ENCODE results near the gene PLA2G2F. TPM values are rescaled to one million over a fixed set of nuclear protein-coding genes. Genes with fewer than 3 reads are reported as not detected.

Gene PLA2G2F
- total and polyA plus RNA-seq, 9 of the 15 experiments (the other 6 are each of a cell fraction or from before 2014, with no cell fraction given) = not detected

GRCh38 chr1:20100632-20101355 is 38.3 kb upstream of the PLA2G2F start (continued):
- no peak for TF ChIP-seq NR0B1 (IDR thresholded peaks at IDR 0.05; ENCODE audit: partially characterized antibody)
- no peak for TF ChIP-seq HNRNPLL (IDR thresholded peaks at IDR 0.05; ENCODE audit: low read depth, low read length, poor library complexity, severe bottlenecking)
- no peak for TF ChIP-seq YBX1 (IDR thresholded peaks at IDR 0.05)
- no peak for TF ChIP-seq AFF4 (CRISPR knock-in tag; IDR thresholded peaks at IDR 0.05)
- TF ChIP-seq TAF9B (IDR thresholded peaks at IDR 0.05; ENCODE audit: partially characterized antibody) = no peak
- no peak for TF ChIP-seq SIN3A (IDR thresholded peaks at IDR 0.05; ENCODE audit: borderline replicate concordance in 2 of 2, control insufficient read depth in 1 of 2, low read depth in 2 of 2, low read length in 2 of 2)
- TF ChIP-seq RBM17 (IDR thresholded peaks at IDR 0.05; ENCODE audit: borderline replicate concordance, low read depth, low read length) = no peak
- TF ChIP-seq SLC30A9 (CRISPR knock-in tag; IDR thresholded peaks at IDR 0.05) = no peak
- no peak for TF ChIP-seq TBL1XR1 (IDR thresholded peaks at IDR 0.05; ENCODE audit: low read length in 2 of 2)
- TF ChIP-seq PKNOX1 (IDR thresholded peaks at IDR 0.05) = no peak
- TF ChIP-seq FOXK1 (CRISPR knock-in tag; IDR thresholded peaks at IDR 0.05; ENCODE audit: borderline replicate concordance) = no peak
- TF ChIP-seq SIN3B (IDR thresholded peaks at IDR 0.05; ENCODE audit: low read depth) = no peak
- no peak for TF ChIP-seq NBN (IDR thresholded peaks at IDR 0.05; ENCODE audit: low read depth)
- TF ChIP-seq ZNF766 (CRISPR knock-in tag; conservative IDR thresholded peaks at IDR 0.05) = no peak
- no peak for TF ChIP-seq RBFOX2 (IDR thresholded peaks at IDR 0.05; ENCODE audit: low read depth, low read length)

Measured in K562 (cell line).